ENCODE data around the gene PSENEN.
A peak's percentile ranks its signal among the peaks of the same experiment; 100 is the strongest.
"Not testable (repeated sequence)": the region's sequence is repeated elsewhere in the genome, so short reads cannot be mapped to it uniquely, and the experiment has no call there.

The PSENEN gene

DNA sequence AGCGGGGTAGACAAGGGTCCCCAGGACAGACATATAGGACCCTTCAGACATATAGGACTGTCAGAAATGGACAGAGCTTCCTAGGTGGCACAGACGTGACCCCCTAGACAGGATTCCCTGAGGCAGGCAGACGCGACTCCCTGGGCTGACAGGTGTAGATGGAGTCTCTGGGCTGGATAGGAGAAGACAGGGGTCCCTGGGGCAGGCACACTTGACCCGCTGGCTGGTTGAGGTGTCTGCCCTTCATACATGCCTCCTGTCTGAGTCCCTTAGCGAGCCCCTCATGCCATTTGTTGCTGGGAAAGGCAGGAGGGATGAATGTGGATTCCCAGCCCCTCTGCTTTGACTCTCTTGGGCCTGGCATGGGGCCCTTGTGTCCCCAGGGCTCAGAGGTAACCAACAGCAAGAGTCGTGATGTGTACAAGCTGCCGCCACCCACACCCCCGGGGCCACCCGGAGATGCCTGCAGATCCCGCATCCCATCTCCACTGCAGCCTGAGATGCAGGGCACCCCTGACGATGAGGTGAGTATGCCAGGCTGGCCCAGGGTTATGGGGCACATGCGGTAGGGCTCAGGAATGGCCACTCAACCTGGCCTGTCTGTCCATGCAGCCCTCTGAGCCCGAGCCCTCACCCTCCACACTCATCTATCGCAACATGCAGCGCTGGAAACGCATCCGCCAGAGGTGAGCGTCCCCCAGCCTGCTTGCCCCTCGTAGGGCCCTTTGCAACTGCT is 8.4 kb downstream of the PSENEN start:
- DNase-seq: no peak

DNA sequence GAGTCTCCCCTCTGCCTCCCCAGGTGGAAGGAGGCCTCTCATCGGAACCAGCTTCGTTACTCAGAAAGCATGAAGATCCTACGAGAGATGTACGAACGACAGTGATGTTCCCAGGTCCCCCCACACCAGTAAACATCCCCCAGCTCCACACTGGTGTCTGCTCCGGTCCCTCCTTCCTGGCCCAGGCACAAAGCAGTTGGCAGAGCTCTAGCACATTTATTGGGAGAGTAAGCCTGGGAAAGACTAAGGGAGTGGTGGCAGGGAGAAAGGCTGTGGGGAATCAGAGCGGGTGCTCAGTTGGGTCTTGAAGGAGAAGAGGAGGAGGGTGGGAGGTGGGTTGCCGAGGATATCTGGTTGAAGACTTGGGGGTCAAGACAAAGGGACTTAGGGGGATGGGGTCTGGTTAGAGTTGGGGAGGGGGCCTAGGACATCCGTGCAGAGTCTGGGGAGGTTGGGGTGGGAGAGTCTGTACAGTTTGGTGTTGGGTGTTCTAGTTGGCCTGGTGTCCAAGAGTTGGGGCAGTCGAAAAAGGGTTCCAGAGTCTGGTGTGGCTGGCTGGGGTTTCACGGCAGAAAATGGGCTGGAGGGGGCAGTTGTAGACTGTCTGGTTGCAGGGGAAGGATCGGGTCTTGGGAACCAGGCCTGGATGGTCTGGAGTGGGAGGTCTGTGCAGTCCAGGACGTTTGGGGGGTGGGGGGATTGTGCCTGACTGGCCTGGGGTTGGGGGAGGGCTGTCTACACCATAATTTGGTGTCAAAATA is 9.1 kb downstream of the PSENEN start:
- DNase-seq: no peak

DNA sequence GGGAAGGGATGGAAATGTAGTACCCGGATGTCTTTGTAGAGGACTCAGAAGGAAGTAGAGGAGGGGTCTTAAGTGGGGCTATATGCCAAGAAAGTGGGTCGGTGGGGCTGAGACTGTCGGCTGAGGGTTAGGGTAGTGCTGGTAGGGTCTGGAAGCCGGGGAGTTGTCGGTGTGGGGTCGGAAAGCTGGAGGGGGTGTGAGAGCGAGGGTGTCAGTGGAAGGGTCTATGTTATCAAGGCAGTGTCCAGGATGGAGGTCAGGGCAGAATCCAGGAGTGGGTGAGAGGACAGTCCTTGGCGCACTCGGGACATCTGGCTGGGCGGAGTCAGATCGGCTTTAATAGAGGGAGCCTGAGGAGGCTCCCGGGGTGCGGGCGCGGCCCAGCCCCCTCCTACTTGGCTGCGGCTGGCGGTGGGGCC is 9.7 kb downstream of the PSENEN start:
- no peak for DNase-seq

DNA sequence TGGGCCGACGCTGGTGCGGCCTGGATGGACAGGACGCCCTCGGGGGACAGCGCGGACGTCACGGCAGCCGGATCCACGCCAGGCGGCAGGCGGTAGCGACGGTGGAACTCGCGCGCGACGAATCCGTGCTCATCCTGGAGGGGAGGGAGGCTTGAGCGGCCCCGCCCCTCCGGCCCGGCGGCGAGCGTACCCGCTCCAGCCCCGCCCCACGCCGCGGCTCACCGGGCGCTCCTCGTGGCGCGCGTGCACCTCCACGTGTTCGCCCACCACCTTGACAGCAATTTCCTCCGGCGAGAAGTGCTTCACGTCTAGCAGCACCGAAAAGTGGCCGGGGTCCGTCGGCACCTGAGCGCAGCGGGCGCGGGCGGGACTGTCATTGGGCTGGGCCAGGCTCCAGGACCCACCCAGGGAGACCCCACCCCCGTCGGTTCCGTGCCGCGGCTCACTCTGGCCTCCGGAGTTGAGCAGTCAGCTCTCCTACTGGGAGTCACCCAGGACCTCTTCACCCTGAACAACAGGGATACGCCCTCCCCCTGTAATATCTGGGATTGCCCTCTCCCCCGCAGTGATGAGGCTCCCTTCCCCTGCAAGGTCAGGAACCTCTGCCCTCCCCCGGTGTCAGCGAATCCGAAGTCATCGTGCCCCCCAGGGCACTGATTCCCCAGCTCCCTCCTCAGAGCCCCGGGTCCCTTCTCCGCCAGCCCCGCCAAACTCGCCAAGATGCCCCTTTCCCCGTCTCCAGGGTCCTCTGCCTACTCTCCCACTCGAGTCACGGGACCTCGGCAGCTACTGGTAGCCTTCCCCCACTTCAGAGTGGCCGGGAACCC is 10.3 kb downstream of the PSENEN start:
- DNase-seq: no peak

DNA sequence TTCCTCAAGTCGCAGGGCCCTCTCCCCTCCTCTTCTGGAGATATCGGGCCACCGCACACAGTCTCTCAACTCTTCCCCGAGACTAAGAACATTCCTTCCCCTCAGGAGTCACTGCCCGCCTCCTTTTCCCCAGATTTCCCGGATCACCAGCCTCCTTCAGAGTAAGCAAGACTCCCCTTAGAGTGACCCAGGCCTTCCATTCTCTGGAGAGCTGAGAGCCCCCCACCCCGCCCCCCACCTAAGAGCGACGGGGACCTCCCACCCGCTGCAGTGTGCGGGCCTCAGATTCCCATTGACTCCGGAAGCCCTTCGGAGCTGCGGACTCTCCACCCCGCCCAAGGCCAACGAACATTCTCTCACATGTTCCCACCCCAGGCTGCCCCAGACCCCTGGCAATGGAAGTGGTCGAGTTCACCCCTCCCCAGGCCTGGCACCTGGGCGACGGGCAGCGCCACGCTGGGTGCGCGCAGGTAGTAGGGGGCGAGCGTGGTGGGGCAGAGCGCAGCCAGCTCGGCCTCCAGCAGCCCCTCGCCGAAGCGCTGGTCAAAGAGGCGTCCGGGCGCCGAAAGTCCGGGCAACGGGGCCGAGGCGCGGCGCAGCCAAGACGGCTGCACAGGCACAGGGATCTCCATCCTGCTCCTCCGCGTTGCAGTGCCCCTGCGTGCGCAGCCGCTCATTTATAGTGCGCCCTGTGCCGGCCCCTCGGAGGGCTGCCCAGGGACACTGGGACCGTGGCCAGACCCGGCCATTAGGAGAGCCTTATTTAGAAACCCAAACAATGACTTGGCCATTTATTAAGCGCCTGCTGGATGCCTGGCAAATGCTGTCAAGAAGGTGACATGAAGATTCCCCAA is 11.2 kb downstream of the PSENEN start, which contains the start of gene HSPB6:
TSS of gene HSPB6 (minus strand) at position 653 of the 854 bp plus-strand sequence. CDS start at position 632, 21 bp downstream.
- no peak for DNase-seq

DNA sequence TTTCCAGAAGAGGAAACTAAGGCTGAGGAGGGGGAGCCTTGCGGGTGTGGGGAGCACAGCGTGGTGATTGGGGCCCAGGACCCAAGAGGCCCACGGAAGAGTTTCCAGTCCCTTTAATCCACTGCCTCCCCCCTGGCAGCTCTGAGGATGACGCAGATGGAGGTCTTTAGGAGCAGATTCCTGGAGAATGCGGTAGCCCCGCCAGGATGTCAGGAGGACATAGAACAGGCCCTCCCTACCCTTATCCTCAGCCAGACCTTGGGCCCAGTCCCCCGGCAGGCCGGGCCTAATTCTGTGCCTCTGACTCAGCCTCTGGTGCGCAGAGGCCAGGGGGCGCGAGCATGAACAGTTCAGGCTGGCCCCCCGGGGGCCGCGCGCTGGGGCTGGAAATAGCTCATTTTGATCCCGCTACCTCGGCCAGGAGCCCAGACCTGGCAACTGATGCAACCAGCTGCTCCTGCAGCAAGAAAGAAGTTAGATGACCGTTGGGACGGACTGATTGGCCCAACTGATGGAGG is 11.8 kb downstream of the PSENEN start:
- no peak for DNase-seq

DNA sequence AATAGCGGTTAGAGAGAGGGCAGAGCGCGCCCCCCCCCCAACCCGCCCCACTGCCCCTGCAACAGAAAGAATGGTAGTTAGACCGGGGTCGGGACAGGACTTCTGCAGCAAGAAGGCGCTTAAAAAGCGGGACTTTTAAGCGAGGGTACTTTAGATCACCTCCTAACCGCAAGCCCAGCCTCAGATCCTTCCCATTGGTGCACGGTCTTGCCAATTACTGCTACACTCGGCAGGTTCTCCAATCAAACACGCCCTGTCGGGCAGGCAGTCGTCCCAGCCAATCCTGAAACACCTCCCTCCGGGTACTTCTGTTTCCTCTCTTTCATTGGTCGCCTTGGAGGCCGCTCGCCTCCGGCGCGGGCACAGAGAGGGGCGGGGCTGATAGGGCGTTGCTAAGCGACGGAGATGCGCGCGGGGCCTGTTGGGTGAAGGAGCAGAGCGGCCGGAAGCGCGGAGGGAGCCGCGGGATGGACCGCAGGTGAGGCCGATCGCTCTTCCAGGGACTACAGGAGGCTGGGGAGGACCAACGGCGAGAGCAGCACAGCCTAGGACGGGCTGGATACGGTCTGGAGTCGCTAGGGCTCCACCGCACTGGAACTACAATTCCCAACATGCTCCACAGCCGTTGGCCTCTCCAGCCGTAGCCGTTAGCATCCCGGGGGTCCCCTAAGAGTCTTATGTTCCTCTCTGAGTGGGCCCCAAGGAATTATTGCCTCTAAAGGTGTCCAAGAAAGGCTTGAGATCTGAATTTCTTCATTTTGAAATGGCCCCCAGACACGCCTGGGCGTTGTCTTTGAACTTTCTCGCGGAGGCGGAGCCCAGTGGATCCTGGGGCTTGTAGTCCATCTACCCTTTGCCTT is 12.5 kb downstream of the PSENEN start, which contains the start of gene PROSER3:
TSS of gene PROSER3 (plus strand) at position 428 of the 860 bp plus-strand sequence. CDS start at position 468, 40 bp downstream.
- DNase-seq: peak; percentile 100

DNA sequence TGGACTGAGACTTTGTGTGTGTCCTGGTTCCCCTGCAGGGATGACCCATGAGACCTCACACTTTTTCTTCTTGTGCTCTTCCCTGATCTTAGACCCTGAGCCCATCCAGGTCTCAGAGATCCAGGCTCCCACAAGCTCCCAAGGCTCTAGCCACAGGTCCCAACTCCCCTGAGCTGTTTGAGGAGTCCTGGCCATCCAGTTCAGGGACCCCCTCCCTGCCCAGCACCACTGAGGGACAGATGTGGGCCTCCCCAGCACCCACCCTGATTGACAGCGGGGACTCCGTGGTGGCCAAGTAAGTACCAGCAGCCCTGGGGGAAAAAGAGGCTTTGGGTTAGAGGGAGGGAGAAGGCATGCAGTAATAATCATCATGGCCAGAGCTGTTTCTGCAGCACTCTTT is 14.2 kb downstream of the PSENEN start:
- DNase-seq: no peak

DNA sequence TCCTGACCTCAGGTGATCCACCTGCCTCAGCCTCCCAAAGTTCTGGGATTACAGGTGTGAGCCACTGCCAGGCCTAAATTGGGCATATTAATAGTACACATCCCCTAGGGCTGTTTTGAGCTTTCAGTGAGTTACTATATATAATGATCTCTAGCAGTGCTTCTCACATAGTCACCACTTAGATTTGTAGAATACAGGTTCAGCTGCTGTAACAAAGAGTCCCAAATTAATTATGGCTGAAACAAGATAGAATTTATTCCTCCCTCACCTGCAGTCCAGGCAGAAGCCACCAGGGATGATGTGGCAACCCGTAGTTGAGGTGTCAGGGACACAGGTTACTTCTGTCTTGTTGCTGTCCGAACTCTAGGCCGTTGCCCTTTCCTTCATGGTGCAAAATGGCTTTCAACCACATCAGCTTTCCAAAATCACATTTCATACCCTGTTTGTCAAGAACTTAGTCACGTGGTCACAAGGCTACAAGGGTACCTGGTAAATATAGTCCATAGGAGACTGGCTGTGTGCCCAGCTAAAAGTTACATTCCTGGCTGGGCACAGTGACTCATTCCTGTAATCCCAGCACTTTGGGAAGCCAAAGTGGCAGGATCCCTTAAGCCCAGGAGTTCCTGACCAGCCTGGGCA is 15.4 kb downstream of the PSENEN start:
- DNase-seq: no peak

DNA sequence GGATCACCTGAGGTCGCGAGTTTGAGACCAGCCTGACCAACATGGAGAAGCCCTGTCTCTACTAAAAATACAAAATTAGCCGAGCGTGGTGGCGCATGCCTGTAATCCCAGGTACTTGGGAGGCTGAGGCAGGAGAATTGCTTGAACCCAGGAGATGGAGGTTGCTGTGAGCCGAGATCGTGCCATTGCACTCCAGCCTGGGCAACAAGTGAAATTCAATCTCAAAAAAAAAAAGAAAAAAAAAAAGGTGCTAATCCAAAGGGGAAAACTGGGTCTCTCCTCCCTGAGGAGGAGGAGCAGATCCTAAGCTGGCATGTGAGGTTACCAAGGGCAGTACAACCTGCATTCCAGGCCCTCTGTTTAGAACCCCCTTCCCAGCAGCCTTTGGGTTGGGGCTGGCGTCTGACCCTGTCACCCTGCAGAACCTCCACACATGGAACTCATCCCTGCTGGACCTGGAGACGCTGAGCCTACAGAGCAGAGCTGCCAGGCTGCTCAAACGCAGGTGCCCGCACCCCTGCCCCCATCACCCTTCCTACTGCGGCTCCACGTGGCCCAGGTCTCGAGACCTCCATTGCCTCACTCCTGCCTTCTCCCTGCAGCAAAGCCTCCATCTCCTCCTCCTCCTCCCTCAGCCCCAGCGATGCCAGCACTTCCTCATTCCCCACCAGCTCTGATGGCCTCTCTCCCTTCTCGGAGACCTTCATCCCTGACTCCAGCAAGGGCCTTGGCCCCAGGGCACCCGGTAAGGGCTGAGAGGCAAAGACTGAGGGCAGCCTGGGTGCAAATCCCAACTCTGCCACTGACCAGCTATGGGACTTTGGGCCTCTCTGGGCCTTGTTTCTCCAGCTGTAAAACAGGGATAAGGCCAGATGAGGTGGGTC is 19.2 kb downstream of the PSENEN start:
- DNase-seq: no peak

DNA sequence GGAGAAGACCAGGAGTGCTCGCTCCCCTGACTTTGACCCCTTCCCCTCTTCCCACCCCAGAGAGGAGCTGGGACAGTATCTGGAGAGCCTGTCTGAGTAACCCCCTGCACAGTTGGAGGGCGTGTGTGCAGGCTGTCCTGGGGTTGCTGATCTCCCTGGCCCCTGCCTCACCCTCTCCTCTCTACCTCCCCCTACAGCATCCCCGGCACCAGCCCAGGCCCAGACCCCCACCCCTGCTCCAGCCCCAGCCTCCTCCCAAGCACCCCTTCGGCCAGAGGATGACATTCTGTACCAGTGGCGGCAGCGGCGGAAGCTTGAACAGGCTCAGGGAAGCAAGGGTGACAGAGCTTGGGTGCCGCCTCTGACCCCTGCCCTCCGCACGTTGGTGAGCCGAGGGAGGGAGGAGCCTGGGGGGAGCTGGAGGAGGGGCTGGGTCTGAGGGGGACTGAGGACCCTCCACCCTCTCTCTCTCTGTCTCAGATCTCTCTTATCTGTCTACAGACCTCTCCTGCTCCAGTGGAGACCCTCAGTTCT is 21.2 kb downstream of the PSENEN start:
- no peak for DNase-seq

DNA sequence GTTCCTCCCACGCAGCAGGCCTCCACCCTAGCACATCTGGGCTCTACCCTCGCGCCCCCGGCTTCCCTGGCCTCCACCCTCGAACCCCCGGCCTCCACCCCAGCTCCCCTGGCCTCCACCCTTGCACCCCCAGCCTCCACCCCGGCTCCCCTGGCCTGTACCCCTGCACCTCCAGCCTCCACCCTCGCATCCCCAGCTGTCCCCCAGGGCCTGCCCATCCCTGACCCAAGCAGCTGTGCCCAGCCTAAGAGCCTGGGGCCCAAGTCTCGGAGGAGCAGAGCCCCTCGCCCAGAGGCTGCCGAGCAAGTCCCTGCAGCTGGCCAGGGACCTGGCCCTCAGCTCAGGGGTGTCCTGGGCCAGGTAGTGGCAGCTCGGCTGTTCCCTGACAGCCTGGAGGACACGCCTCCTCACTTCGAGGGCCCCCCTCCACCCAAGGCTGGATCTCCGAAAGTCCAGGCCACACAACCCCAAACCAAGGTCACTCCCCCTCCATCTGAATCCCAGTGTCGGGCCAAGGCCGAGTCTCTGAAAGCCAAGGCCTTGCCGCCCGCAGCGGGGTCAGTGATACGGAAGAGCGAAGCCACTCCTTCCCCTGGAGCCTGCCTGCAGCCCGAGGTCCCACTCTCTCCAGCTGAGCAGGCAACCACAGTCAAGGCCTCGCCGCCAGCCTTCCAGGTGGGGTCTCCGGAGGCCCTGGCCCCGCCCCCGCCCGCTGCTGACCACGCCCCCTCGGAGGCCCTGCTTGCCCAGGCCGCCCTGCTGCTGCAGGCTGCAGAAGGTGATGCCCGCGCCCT is 22.0 kb downstream of the PSENEN start:
- DNase-seq: peak; percentile 31

DNA sequence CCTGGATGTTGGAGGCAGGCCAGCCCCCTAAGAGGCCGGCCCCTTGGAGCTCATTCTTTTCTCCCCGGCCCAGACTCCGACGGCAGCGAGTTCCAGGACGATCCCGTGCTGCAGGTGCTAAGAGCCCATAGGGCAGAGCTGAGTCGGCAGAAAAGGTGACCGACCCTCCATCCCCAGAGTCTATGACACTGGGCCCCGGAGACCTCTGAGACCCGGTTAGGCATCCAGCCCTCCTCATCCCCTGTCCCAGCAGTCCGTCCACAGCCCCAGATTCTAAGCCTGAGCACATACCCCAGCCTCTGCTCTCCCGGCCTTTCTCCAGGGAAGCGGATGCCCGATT is 22.6 kb downstream of the PSENEN start:
- no peak for DNase-seq

DNA sequence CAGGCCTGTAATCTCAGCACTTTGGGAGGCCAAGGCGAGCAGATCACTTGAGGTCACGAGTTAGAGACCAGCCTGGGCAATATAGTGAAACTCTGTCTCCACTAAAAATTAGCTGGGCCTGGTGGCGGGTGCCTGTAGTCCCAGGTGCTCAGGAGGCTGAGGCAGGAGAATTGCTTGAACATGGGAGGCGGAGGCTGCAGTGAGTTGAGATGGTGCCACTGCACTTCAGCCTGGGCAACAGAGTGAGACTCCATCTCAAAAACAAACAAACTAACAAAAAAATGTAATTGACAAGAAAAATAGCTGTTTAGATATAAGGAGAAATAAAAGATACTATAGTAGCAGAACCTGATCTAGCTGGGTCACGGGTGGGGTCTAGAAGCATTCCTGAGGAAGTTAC is 26.9 kb downstream of the PSENEN start:
- not testable (repeated sequence) for DNase-seq

DNA sequence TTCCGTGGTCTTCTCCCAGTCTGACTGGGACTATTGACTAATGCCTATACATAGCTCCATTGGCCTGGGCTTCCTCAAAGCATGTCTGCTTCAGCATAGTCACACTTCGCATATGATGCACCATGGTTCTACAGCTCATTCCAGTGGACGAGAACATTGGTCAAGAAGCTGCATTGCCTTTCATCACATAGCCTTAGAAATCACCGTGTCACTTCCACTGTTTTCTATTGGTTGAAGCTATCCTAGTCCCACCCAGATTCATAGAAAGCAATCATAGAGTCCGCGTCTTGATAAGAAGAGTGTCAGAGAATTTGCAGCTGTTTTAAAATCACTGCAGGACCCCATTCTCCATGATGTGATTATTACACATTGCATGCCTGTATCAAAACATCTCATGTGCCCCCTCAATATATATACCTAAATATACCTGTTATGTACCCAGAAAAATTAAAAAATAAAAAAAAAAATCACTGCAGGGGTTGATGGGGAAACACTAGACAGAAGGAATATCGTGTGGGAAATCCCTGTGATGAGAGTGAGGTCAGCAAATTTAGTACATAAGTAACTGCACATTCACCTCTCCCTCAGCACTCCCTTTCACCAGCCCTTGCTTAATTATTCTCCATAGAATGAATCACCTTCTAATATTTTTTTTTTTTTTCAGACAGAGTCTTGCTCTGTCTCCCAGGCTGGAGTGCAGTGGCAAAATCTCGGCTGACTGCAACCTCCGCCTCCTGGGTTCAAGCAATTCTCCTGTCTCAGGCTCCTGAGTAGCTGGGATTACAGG is 27.8 kb downstream of the PSENEN start:
- no peak for DNase-seq

DNA sequence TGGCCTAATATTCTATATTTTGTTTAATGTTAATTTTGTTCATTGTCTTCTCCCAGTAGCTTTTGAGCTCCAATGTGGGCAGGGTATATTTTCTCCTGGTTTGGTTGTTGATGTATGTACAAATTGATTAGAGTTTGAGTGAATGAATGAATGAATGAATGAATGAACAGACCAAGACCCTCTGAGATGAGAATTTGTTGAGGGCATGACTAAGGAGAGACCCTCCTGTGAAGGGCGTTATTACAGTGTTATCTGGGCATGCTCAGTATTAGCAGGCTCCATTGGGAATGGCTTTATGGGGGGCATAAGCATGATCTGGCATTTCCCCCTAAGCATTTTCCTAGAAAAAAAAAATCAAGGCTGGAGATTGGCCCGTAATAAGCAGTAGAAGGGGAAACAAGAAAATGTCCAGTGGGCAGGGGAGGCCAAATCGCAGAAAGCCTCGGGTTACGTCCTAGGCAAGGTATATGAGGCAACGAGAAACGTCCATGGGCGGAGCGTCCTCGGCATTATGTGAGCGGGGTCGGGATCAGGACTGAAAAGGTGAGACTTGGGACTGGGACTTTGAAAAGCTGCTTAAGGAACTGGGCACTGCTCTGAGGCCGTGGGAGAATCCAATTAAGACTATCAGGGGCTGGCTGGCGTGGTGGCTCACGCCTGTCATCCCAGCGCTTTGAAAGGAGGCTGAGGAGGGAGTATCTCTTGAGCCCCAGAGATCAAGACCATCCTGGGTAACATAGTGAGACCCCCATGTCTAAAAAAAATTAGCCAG is 29.0 kb downstream of the PSENEN start:
- peak; percentile 36 for DNase-seq

DNA sequence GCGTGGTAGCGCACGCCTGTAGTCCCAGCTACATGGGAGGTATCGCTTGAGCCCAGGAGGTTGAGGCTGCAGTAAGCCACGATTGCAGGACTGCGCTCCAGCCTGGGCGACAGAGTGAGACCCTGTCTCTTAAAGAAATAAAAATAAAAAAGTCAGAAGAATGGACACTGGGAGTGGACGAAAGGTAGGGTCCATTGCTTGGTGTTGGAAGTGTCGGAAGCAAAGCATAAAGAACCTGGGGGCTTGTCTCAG is 29.5 kb downstream of the PSENEN start:
- DNase-seq: no peak

All from NCI-H526 treated with DMSO at 0.1 percent for 48 hours (cell line).